ENCODE data around the gene TMEM184C.

DNA sequence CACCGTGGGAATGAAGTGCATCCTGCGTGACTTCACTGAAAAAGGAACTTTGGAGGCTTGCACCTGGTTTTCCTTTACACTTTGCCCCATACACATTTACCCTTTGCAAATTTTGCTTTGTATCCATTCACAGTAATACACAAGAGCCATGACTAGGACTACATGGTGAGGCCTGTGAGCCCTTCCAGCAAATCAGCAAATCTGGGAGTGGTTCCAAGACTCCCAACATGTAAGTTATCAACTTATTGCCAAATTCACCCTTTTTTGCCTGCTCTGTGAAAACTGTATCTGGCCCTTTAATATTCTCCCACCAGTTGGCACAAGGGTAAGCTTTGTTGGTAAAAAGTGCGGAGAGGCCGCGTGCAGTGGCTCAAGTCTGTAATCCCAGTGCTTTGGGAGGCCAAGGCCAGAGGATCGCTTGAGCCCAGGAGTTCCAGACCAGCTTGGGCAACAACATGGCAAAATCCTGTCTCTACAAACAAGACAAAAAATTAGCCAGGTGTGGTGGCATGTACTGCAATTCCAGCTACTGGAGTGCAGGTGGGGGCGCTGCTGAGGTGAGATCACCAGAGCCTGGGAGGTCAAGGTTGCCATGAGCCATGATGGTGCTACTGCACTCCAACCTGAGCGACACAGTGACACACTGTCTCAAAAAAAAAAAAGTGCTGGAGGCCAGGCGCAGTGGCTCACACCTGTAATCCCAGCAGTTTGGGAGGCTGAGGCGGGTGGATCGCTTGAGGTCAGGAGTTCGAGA, 61.8 kb downstream of the TMEM184C start:
- TF ChIP-seq, protein P1, sequence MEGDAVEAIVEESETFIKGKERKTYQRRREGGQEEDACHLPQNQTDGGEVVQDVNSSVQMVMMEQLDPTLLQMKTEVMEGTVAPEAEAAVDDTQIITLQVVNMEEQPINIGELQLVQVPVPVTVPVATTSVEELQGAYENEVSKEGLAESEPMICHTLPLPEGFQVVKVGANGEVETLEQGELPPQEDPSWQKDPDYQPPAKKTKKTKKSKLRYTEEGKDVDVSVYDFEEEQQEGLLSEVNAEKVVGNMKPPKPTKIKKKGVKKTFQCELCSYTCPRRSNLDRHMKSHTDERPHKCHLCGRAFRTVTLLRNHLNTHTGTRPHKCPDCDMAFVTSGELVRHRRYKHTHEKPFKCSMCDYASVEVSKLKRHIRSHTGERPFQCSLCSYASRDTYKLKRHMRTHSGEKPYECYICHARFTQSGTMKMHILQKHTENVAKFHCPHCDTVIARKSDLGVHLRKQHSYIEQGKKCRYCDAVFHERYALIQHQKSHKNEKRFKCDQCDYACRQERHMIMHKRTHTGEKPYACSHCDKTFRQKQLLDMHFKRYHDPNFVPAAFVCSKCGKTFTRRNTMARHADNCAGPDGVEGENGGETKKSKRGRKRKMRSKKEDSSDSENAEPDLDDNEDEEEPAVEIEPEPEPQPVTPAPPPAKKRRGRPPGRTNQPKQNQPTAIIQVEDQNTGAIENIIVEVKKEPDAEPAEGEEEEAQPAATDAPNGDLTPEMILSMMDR (IDR thresholded peaks at IDR 0.05), result no peak
- no peak for TF ChIP-seq POLR2A (IDR thresholded peaks at IDR 0.05)

Measured in body of pancreas (tissue), 4 donors.